Astrocyte (in vitro differentiated cells and primary cell): Measurements from ENCODE around the gene SEMA4G. TPM values are rescaled to one million over a fixed set of nuclear protein-coding genes. Genes with fewer than 3 reads are reported as not detected.

ENCODE experiments used
- DNase-seq: peaks from one replicate; pipeline ENCODE4 v3.0.0-alpha.2; 2010; ENCODE audit warnings: low read depth
- FAIRE-seq: peaks from 2 replicates; lab custom pipeline; 2011; peaks lifted over from hg19 to GRCh38; lab: Jason Lieb, UNC
- H2AFZ ChIP-seq: 2 replicates; pipeline ENCODE4 v1.6.0; 2012; ENCODE audit warnings: low read depth, low read length, inconsistent platforms
- H3K27ac ChIP-seq: 2 replicates; pipeline ENCODE4 v1.5.1; 2011; ENCODE audit warnings: low read depth, low read length, inconsistent platforms
- H3K27me3 ChIP-seq: 2 replicates; pipeline ENCODE4 v1.6.0; 2011; ENCODE audit warnings: low read length, inconsistent platforms; ENCODE audit not compliant: insufficient read depth
- H3K36me3 ChIP-seq: 2 replicates; pipeline ENCODE4 v1.5.1; 2011; ENCODE audit warnings: low read length, inconsistent platforms; ENCODE audit not compliant: insufficient read depth
- H3K4me1 ChIP-seq: 2 replicates; pipeline ENCODE4 v1.5.1; 2011; ENCODE audit warnings: low read length, inconsistent platforms; ENCODE audit not compliant: insufficient read depth
- H3K4me2 ChIP-seq: 2 replicates; pipeline ENCODE4 v1.6.0; 2012; ENCODE audit warnings: low read length, inconsistent platforms
- H3K4me3 ChIP-seq: 2 replicates; pipeline ENCODE4 v1.5.1; 2011; ENCODE audit warnings: low read depth, mild to moderate bottlenecking, low read length, inconsistent platforms; ENCODE audit not compliant: insufficient read depth
- H3K79me2 ChIP-seq: 2 replicates; pipeline ENCODE4 v1.6.0; 2012; ENCODE audit warnings: mild to moderate bottlenecking, low read length, inconsistent platforms; ENCODE audit not compliant: insufficient read depth
- H3K9ac ChIP-seq: 2 replicates; pipeline ENCODE4 v1.6.0; 2012; ENCODE audit warnings: mild to moderate bottlenecking, low read length, inconsistent platforms
- H3K9me3 ChIP-seq: 2 replicates; pipeline ENCODE4 v1.5.1; 2012; ENCODE audit warnings: low read depth, mild to moderate bottlenecking, low read length, inconsistent platforms; ENCODE audit not compliant: insufficient read depth
- H4K20me1 ChIP-seq: 2 replicates; pipeline ENCODE4 v1.6.0; 2012; ENCODE audit warnings: low read length, inconsistent platforms; ENCODE audit not compliant: insufficient read depth
- H3K27ac Mint-ChIP-seq: one replicate; pipeline ENCODE4 v1.8.0; 2021; ENCODE audit warnings: mild to moderate bottlenecking, mixed read lengths; ENCODE audit not compliant: unreplicated experiment
- H3K27me3 Mint-ChIP-seq: one replicate; pipeline ENCODE4 v1.8.0; 2021; ENCODE audit warnings: low read depth, mixed read lengths; ENCODE audit not compliant: unreplicated experiment
- H3K36me3 Mint-ChIP-seq: one replicate; pipeline ENCODE4 v1.8.0; 2021; ENCODE audit warnings: low read depth, mixed read lengths; ENCODE audit not compliant: unreplicated experiment
- H3K4me1 Mint-ChIP-seq: one replicate; pipeline ENCODE4 v1.8.0; 2021; ENCODE audit warnings: low read depth, mixed read lengths; ENCODE audit not compliant: unreplicated experiment
- H3K4me3 Mint-ChIP-seq: one replicate; pipeline ENCODE4 v1.8.0; 2021; ENCODE audit warnings: mild to moderate bottlenecking, moderate library complexity, mixed read lengths; ENCODE audit not compliant: unreplicated experiment
- H3K9me3 Mint-ChIP-seq: one replicate; pipeline ENCODE4 v1.8.0; 2021; ENCODE audit warnings: mild to moderate bottlenecking, mixed read lengths; ENCODE audit not compliant: unreplicated experiment
- CTCF ChIP-seq: IDR thresholded peaks from 2 replicates; pipeline ENCODE4 v1.5.1; 2011; ENCODE audit warnings: low read depth, mild to moderate bottlenecking, inconsistent platforms, low read length, moderate library complexity; ENCODE audit not compliant: insufficient read depth
- EZH2 ChIP-seq: IDR thresholded peaks from 2 replicates; pipeline ENCODE4 v1.6.1; 2012; ENCODE audit warnings: mild to moderate bottlenecking, low read length, inconsistent platforms; ENCODE audit not compliant: insufficient read depth
- total RNA-seq: library from RNA; stranded (reverse); gene quantifications from 2 replicates; pipeline ENCODE4 v1.2.1, GENCODE V29; 2021

Gene SEMA4G
- total RNA-seq, 1 donor from 2014 or later: 5.9 TPM

- peak overlapping the region; percentile 92 for H3K27ac ChIP-seq
- peaks cover 43% of the 10 kb centered on the region for H4K20me1 ChIP-seq
- no peak for FAIRE-seq
Measured at GRCh38 chr10:101000127-101000914, 31.0 kb downstream of the SEMA4G start.

GRCh38 chr10:101000915-101001658, 31.8 kb downstream of the SEMA4G start:
- Histone ChIP-seq H4K20me1 (peaks cover 51% of the 10 kb centered on the region), H3K4me2 (peak overlapping the region; percentile 93), H2AFZ (no peak overlapping the region), H3K4me3 (peak overlapping the region; percentile 89), H3K9me3 (no peaks in the 10 kb centered on the region), H3K79me2 (peaks cover 54% of the 10 kb centered on the region), H3K27ac (peak overlapping the region; percentile 92), H3K27me3 (no peaks in the 10 kb centered on the region), H3K36me3 (peaks cover 9% of the 10 kb centered on the region), H3K9ac (peak overlapping the region; percentile 94), H3K4me1 (peaks cover 36% of the 10 kb centered on the region)
- Mint-ChIP-seq H3K4me1 (peaks cover 11% of the 10 kb centered on the region), H3K27ac (peak overlapping the region; percentile 87), H3K9me3 (peaks cover 4% of the 10 kb centered on the region), H3K36me3 (peaks cover under 1% of the 10 kb centered on the region), H3K4me3 (peak overlapping the region; percentile 89), H3K27me3 (no peaks in the 10 kb centered on the region)
- DNase-seq: peak; percentile 89
- FAIRE-seq: peak; percentile 23
- TF ChIP-seq CTCF (no peak), EZH2 (no peak)

More at GRCh38 chr10:101000127-101000914, 31.0 kb downstream of the SEMA4G start:
- Histone ChIP-seq H3K4me2 (peak overlapping the region; percentile 93), H3K9ac (peak overlapping the region; percentile 94), H3K27me3 (no peaks in the 10 kb centered on the region), H3K4me3 (peak overlapping the region; percentile 89), H3K9me3 (no peaks in the 10 kb centered on the region), H2AFZ (peak overlapping the region; percentile 84), H3K4me1 (peaks cover 36% of the 10 kb centered on the region), H3K79me2 (peaks cover 54% of the 10 kb centered on the region), H3K36me3 (peaks cover 6% of the 10 kb centered on the region)
- TF ChIP-seq EZH2: no peak
- no peak for TF ChIP-seq CTCF
- H3K4me1 Mint-ChIP-seq: peaks cover 11% of the 10 kb centered on the region
- DNase-seq: no peak
- peaks cover 4% of the 10 kb centered on the region for H3K9me3 Mint-ChIP-seq
- H3K27me3 Mint-ChIP-seq: no peaks in the 10 kb centered on the region
- H3K27ac Mint-ChIP-seq: peak overlapping the region; percentile 90
- H3K36me3 Mint-ChIP-seq: no peaks in the 10 kb centered on the region
- peak overlapping the region; percentile 89 for H3K4me3 Mint-ChIP-seq
